ENCODE results near the gene NKIRAS1. TPM values are rescaled to one million over a fixed set of nuclear protein-coding genes. Genes with fewer than 3 reads are reported as not detected.

NKIRAS1 gene
- total and polyA plus RNA-seq, 4 donors: 23.4 to 53.4 (median 45.8) TPM

DNA sequence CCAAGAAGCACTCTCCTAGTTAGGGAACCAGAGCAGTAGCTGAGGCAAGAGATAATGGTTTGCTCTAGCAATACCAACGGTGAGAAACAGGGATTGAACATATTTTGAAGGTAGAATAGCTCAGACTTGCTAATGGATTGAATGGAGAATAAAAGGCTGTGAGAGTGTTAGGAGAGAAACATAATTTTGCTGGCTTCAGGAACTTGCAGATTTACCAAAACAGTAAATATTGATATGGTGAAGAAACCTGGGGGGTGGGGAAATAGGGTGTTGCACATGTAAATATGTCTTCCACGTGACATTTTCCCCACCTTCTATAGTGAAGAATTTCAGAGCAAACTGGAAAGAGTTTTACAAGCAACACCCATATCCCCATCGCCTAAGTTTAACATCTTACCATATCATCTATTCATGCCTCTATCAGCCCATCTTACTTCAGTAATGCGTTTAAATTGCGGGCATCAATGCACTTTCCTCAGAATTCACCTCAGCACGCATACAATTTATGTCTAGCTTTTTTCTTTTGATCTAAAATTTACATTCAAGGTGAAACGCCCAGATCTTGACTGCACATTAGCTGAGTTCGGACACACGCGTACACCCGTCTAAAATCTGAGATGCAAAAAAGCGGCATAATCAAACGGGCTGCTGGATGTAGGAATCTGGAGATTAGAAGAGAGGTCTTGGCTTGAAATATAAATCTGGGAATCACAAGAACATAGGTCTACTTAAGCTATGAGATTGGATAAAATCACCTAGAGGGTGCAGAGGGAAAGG is 27.4 kb upstream of the NKIRAS1 start:
- Histone ChIP-seq H3K9me3 (ENCODE audit: control insufficient read depth, insufficient read depth, low read length) (no peaks in the 10 kb centered on the region), H3K36me3 (ENCODE audit: control insufficient read depth, insufficient read depth, low read length) (no peaks in the 10 kb centered on the region), H3K27me3 (ENCODE audit: control insufficient read depth, insufficient read depth, low read length) (no peaks in the 10 kb centered on the region), H3K4me1 (ENCODE audit: control insufficient read depth, insufficient read depth, low read length) (peaks cover 10% of the 10 kb centered on the region), H3K27ac (ENCODE audit: low read depth, low read length) (peak overlapping the region; percentile 90), H3K4me3 (ENCODE audit: low read depth, low read length) (peak overlapping the region; percentile 81)
- peak in 3 of 6 donors; percentile 0 to 57 (median 43) for DNase-seq (ENCODE audit: low read depth in 4 of 6, low spot score in 6 of 6)
- WGBS (ENCODE audit: insufficient coverage): under 1% methylated on average over 12 of the region's 13 CpGs

DNA sequence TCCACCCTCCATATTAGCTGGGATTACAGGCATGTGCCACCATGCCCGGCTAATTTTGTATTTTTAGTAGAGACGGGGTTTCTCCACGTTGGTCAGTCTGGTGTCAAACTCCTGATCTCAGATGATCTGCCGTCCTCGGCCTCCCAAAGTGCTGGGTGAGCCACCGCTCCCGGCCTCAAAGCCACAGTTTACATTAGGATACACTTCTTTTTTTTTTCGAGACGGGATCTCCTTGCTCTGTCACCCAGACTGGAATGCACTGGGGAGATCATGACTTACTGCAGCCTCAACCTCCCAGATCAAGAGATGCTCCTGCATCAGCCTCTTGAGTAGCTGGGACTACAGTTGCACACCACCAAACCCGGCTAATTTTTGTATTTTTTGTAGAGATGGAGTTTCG is 25.8 kb upstream of the NKIRAS1 start:
- no peak overlapping the region for H3K27ac ChIP-seq (ENCODE audit: low read depth, low read length)
- H3K27me3 ChIP-seq (ENCODE audit: control insufficient read depth, insufficient read depth, low read length): no peaks in the 10 kb centered on the region
- WGBS (ENCODE audit: insufficient coverage): 99% methylated on average over 9 of the region's 11 CpGs
- no peak overlapping the region for H3K4me3 ChIP-seq (ENCODE audit: low read depth, low read length)
- H3K4me1 ChIP-seq (ENCODE audit: control insufficient read depth, insufficient read depth, low read length): peaks cover 6% of the 10 kb centered on the region
- no peaks in the 10 kb centered on the region for H3K36me3 ChIP-seq (ENCODE audit: control insufficient read depth, insufficient read depth, low read length)
- DNase-seq (ENCODE audit: low read depth in 4 of 6, low spot score in 6 of 6): no peak
- H3K9me3 ChIP-seq (ENCODE audit: control insufficient read depth, insufficient read depth, low read length): no peaks in the 10 kb centered on the region

DNA sequence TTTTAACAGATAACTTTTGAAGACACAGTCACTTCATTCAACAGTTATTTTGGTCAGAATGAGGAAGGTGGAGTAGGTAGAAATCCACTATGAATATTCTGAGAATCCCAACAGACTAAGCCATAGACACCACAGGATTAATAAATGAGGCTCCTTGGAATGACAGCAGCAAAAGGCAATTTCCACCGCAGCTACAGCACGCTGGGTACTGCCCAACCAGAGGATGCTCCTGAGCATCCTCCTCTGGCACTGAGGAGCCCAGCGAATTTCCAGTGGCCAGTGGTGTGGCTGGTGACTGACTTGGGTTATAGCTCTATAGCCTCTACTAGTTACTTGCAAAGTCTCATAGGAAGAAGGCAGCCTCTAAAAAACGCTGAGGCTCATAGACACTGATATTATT is 24.6 kb upstream of the NKIRAS1 start:
- Histone ChIP-seq H3K27me3 (ENCODE audit: control insufficient read depth, insufficient read depth, low read length) (no peaks in the 10 kb centered on the region), H3K4me1 (ENCODE audit: control insufficient read depth, insufficient read depth, low read length) (peaks cover 4% of the 10 kb centered on the region), H3K9me3 (ENCODE audit: control insufficient read depth, insufficient read depth, low read length) (no peaks in the 10 kb centered on the region), H3K36me3 (ENCODE audit: control insufficient read depth, insufficient read depth, low read length) (no peaks in the 10 kb centered on the region), H3K4me3 (ENCODE audit: low read depth, low read length) (no peak overlapping the region), H3K27ac (ENCODE audit: low read depth, low read length) (no peak overlapping the region)
- 82% methylated on average over 3 of the region's 4 CpGs for WGBS (ENCODE audit: insufficient coverage)
- DNase-seq (ENCODE audit: low read depth in 4 of 6, low spot score in 6 of 6): no peak

DNA sequence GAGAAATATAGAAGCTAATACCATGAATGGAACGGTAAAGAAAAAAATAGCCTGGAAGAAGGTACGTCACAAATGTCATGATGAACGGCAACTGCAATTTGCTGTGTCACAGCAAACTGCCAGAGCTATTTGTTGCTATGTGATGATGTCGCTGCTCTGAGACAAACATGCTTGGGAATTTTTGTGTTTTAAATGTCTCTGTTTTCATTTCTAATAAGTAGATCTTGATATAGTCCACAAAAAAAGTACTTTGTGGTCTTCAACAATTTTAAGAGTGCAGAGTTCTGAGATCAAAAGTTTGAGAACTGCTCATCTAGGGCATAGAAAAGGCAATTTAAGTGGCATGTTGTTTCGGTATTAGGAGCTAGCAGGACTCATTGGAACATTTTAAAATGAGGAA is 24.0 kb upstream of the NKIRAS1 start:
- Histone ChIP-seq H3K27me3 (ENCODE audit: control insufficient read depth, insufficient read depth, low read length) (no peaks in the 10 kb centered on the region), H3K4me1 (ENCODE audit: control insufficient read depth, insufficient read depth, low read length) (no peaks in the 10 kb centered on the region), H3K27ac (ENCODE audit: low read depth, low read length) (no peak overlapping the region), H3K4me3 (ENCODE audit: low read depth, low read length) (no peak overlapping the region), H3K9me3 (ENCODE audit: control insufficient read depth, insufficient read depth, low read length) (no peaks in the 10 kb centered on the region), H3K36me3 (ENCODE audit: control insufficient read depth, insufficient read depth, low read length) (no peaks in the 10 kb centered on the region)
- 85% methylated on average over 4 of the region's 5 CpGs for WGBS (ENCODE audit: insufficient coverage)
- no peak for DNase-seq (ENCODE audit: low read depth in 4 of 6, low spot score in 6 of 6)

DNA sequence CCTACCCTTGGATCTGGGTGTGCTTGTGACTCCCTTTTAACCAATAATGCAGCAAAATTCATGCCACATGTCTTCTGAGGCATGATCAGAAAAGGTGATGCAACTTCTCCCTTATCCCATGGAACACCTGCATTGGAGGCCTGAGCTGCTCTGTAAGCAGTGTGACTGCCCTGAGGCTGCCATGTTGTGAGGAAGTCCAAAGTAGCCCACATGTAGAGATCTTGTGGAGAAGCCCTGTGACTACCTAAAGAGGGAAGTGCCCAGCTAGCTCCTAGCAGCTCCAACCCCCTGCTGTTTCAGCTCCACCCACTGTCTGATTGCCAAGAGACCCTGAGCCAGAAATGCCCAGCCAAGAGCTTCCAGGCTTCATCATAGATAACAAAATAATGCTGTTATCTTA is 21.9 kb upstream of the NKIRAS1 start:
- no peak for DNase-seq (ENCODE audit: low read depth in 4 of 6, low spot score in 6 of 6)
- Histone ChIP-seq H3K4me3 (ENCODE audit: low read depth, low read length) (no peak overlapping the region), H3K9me3 (ENCODE audit: control insufficient read depth, insufficient read depth, low read length) (no peaks in the 10 kb centered on the region), H3K36me3 (ENCODE audit: control insufficient read depth, insufficient read depth, low read length) (no peaks in the 10 kb centered on the region), H3K27me3 (ENCODE audit: control insufficient read depth, insufficient read depth, low read length) (no peaks in the 10 kb centered on the region), H3K27ac (ENCODE audit: low read depth, low read length) (no peak overlapping the region), H3K4me1 (ENCODE audit: control insufficient read depth, insufficient read depth, low read length) (no peaks in the 10 kb centered on the region)

DNA sequence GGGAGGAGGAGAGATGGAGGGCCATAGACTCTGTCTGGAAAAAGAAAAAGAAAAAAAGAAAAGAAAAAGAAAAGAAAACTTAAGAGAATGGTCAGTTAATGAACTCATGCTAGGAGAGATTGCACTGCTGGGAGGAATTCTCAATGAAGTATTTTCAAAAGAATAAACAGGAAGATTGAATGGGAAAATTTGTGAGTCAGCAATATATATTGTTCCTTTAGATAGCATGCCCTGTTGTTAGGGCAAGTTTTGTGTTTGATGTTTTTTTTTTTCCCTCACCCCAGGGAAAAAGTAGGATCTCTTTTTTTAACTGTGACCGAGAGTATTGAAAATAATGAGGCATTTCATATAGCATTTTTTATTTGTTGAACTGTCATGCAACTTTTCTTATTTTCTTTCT is 20.5 kb upstream of the NKIRAS1 start:
- H3K4me1 ChIP-seq (ENCODE audit: control insufficient read depth, insufficient read depth, low read length): no peaks in the 10 kb centered on the region
- H3K4me3 ChIP-seq (ENCODE audit: low read depth, low read length): no peak overlapping the region
- no peaks in the 10 kb centered on the region for H3K36me3 ChIP-seq (ENCODE audit: control insufficient read depth, insufficient read depth, low read length)
- no peak for DNase-seq (ENCODE audit: low read depth in 4 of 6, low spot score in 6 of 6)
- H3K27me3 ChIP-seq (ENCODE audit: control insufficient read depth, insufficient read depth, low read length): no peaks in the 10 kb centered on the region
- no CpG with 5 or more reads among the region's 1 CpG for WGBS (ENCODE audit: insufficient coverage)
- H3K9me3 ChIP-seq (ENCODE audit: control insufficient read depth, insufficient read depth, low read length): no peaks in the 10 kb centered on the region
- H3K27ac ChIP-seq (ENCODE audit: low read depth, low read length): no peak overlapping the region

DNA sequence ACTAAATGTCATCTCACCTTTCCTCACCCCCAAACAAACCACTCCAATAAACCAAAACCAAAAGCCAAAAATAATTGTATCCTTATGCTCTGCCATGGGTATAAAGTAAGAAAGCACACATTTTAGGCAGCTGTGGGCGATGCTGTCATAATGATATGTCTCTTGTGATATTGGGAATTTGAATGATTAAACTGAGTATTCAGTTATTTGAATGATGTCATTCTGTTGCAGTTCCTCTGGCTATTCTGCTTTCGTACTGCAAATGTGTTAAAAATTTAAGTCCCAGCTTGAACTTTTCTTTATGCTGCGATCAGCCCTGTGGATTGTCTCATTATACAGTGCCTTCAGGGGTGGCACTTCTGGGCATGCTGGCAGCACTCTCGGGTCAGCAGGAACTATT is 17.5 kb upstream of the NKIRAS1 start:
- Histone ChIP-seq H3K27ac (ENCODE audit: low read depth, low read length) (no peak overlapping the region), H3K27me3 (ENCODE audit: control insufficient read depth, insufficient read depth, low read length) (no peaks in the 10 kb centered on the region), H3K4me3 (ENCODE audit: low read depth, low read length) (no peak overlapping the region), H3K36me3 (ENCODE audit: control insufficient read depth, insufficient read depth, low read length) (no peaks in the 10 kb centered on the region), H3K4me1 (ENCODE audit: control insufficient read depth, insufficient read depth, low read length) (no peaks in the 10 kb centered on the region), H3K9me3 (ENCODE audit: control insufficient read depth, insufficient read depth, low read length) (no peaks in the 10 kb centered on the region)
- 52% methylated on average over 4 of the region's 4 CpGs for WGBS (ENCODE audit: insufficient coverage)
- DNase-seq (ENCODE audit: low read depth in 4 of 6, low spot score in 6 of 6): no peak

- H3K4me1 ChIP-seq (ENCODE audit: control insufficient read depth, insufficient read depth, low read length): no peaks in the 10 kb centered on the region
- no CpG with 5 or more reads among the region's 4 CpGs for WGBS (ENCODE audit: insufficient coverage)
- no peak overlapping the region for H3K4me3 ChIP-seq (ENCODE audit: low read depth, low read length)
- DNase-seq (ENCODE audit: low read depth in 4 of 6, low spot score in 6 of 6): no peak
- no peaks in the 10 kb centered on the region for H3K9me3 ChIP-seq (ENCODE audit: control insufficient read depth, insufficient read depth, low read length)
- no peak overlapping the region for H3K27ac ChIP-seq (ENCODE audit: low read depth, low read length)
- H3K36me3 ChIP-seq (ENCODE audit: control insufficient read depth, insufficient read depth, low read length): no peaks in the 10 kb centered on the region
- no peaks in the 10 kb centered on the region for H3K27me3 ChIP-seq (ENCODE audit: control insufficient read depth, insufficient read depth, low read length)
Measured at GRCh38 chr3:23932571-23932970, 15.8 kb upstream of the NKIRAS1 start.

- no peak for DNase-seq (ENCODE audit: low read depth in 4 of 6, low spot score in 6 of 6)
- H3K4me3 ChIP-seq (ENCODE audit: low read depth, low read length): no peak overlapping the region
- no peaks in the 10 kb centered on the region for H3K36me3 ChIP-seq (ENCODE audit: control insufficient read depth, insufficient read depth, low read length)
- no peak overlapping the region for H3K27ac ChIP-seq (ENCODE audit: low read depth, low read length)
- WGBS (ENCODE audit: insufficient coverage): 93% methylated on average over 2 of the region's 3 CpGs
- H3K4me1 ChIP-seq (ENCODE audit: control insufficient read depth, insufficient read depth, low read length): no peaks in the 10 kb centered on the region
- H3K9me3 ChIP-seq (ENCODE audit: control insufficient read depth, insufficient read depth, low read length): no peaks in the 10 kb centered on the region
- H3K27me3 ChIP-seq (ENCODE audit: control insufficient read depth, insufficient read depth, low read length): no peaks in the 10 kb centered on the region
Measured at GRCh38 chr3:23931597-23931996, 14.8 kb upstream of the NKIRAS1 start.

GRCh38 chr3:23928524-23928923 is 11.7 kb upstream of the NKIRAS1 start:
- WGBS (ENCODE audit: insufficient coverage): 96% methylated on average over 5 of the region's 8 CpGs
- no peak overlapping the region for H3K4me3 ChIP-seq (ENCODE audit: low read depth, low read length)
- DNase-seq (ENCODE audit: low read depth in 4 of 6, low spot score in 6 of 6): no peak
- peaks cover 2% of the 10 kb centered on the region for H3K36me3 ChIP-seq (ENCODE audit: control insufficient read depth, insufficient read depth, low read length)
- H3K4me1 ChIP-seq (ENCODE audit: control insufficient read depth, insufficient read depth, low read length): no peaks in the 10 kb centered on the region
- H3K27me3 ChIP-seq (ENCODE audit: control insufficient read depth, insufficient read depth, low read length): no peaks in the 10 kb centered on the region
- H3K9me3 ChIP-seq (ENCODE audit: control insufficient read depth, insufficient read depth, low read length): no peaks in the 10 kb centered on the region
- no peak overlapping the region for H3K27ac ChIP-seq (ENCODE audit: low read depth, low read length)
